ENCODE results near the gene NALCN. TPM values are rescaled to one million over a fixed set of nuclear protein-coding genes. Genes with fewer than 3 reads are reported as not detected.

The NALCN gene
- total and polyA plus RNA-seq, 2 of the 8 experiments (the other 6 are each of a cell fraction or from before 2014, with no cell fraction given) = 0.26 to 0.54 TPM

DNA sequence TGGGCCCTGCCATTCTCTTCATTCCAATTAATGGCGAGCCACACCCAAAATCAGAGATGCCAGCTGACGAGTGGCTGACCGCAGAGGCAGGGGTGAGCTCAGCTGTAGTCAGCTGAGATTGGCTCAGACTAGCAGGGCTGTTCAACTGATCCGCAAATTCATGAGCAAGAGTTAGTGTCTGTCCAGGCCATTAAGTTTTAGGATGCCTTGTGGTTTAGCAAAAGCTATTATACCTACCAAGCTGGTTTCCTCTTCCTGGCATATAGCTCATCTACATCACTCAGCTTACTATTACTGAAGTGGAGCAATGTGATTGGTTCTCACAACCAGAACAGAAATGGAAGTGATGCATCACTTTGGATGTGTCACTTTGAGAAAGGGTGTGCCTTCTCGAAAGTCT is 148.7 kb downstream of the NALCN start:
- Histone ChIP-seq H3K9ac (replicated peaks in 1 of 4; ENCODE audit: extremely low read depth in 1 of 4, low read depth in 3 of 4, low read length in 3 of 4) (no peak overlapping the region), H3K56ac (replicated peaks; ENCODE audit: insufficient read length, low read depth, low read length) (no peak overlapping the region), H3K18ac (ENCODE audit: extremely low read depth, low read length) (no peak overlapping the region), H4K8ac (ENCODE audit: extremely low read depth, insufficient read depth, low read length) (no peak overlapping the region), H2AK5ac (ENCODE audit: low read depth, low read length) (no peak overlapping the region), H3K23ac (ENCODE audit: insufficient read length) (no peak overlapping the region), H2BK15ac (ENCODE audit: low read length) (no peak overlapping the region), H3K14ac (ENCODE audit: insufficient read length) (no peak overlapping the region), H4K91ac (replicated peaks; ENCODE audit: insufficient read length, low read length) (no peak overlapping the region), H4K20me1 (replicated peaks in 1 of 2; ENCODE audit: control insufficient read depth in 1 of 2, insufficient read depth in 2 of 2, low read length in 2 of 2) (peaks cover 0 to 7% of the 10 kb centered on the region in 2 experiments), H3K4me1 (replicated peaks in 1 of 4; ENCODE audit: control insufficient read depth in 3 of 4, insufficient read depth in 4 of 4, low read length in 3 of 4) (no peaks in the 10 kb centered on the region), H4K5ac (ENCODE audit: insufficient read length, low read depth, low read length) (no peak overlapping the region), H3K4me3 (ENCODE audit: extremely low read depth in 1 of 4, insufficient read depth in 2 of 4, low read depth in 3 of 4, low read length in 4 of 4) (no peak overlapping the region), H2BK5ac (ENCODE audit: low read depth, low read length) (no peak overlapping the region), H3K4me2 (ENCODE audit: insufficient read depth in 1 of 2, low read depth in 2 of 2, low read length in 2 of 2) (no peak overlapping the region), H2BK120ac (replicated peaks; ENCODE audit: low read depth, low read length) (no peak overlapping the region), H3K79me2 (ENCODE audit: control insufficient read depth in 1 of 2, insufficient read depth in 2 of 2, low read length in 2 of 2) (no peaks in the 10 kb centered on the region), H2BK12ac (ENCODE audit: low read depth, low read length) (no peak overlapping the region), H2AFZ (ENCODE audit: low read length) (no peak overlapping the region), H3K27ac (ENCODE audit: low read depth, low read length) (no peak overlapping the region), H3K79me1 (ENCODE audit: low read depth, low read length) (no peaks in the 10 kb centered on the region), H3K9me3 (ENCODE audit: insufficient read depth in 2 of 2, low read depth in 1 of 2, low read length in 1 of 2) (no peaks in the 10 kb centered on the region), H2BK20ac (ENCODE audit: low read length) (no peak overlapping the region), H3K23me2 (ENCODE audit: low read depth, low read length) (peaks cover 5% of the 10 kb centered on the region), H3K27me3 (replicated peaks in 1 of 4; ENCODE audit: control insufficient read depth in 3 of 4, extremely low read depth in 1 of 4, insufficient read depth in 3 of 4, low read length in 3 of 4) (no peaks in the 10 kb centered on the region), H3K4ac (replicated peaks; ENCODE audit: insufficient read length, low read depth, low read length) (no peak overlapping the region), H3K36me3 (ENCODE audit: control insufficient read depth in 2 of 4, insufficient read depth in 4 of 4, low read length in 3 of 4) (no peaks in the 10 kb centered on the region)
- FAIRE-seq (no peak), DNase-seq (ENCODE audit: low read depth in 1 of 2, low spot score in 2 of 2) (no peak)
- ChIA-PET POLR2A (ENCODE audit: partially characterized antibody) (no interaction called here), CTCF (ENCODE audit: partially characterized antibody) (no interaction called here)
- 93% methylated on average over 5 of the region's 5 CpGs; no CpG with 5 or more reads in 1 of the 2 experiments for WGBS, 2 experiments (ENCODE audit: extremely low coverage in 1 of 2, insufficient coverage in 1 of 2, insufficient read length in 1 of 2, insufficient replicate concordance in 2 of 2, low coverage in 1 of 2, low lambda C conversion rate in 2 of 2, missing lambda C conversion rate in 1 of 2)
- TF ChIP-seq CTBP2 (IDR thresholded peaks at IDR 0.05; ENCODE audit: borderline replicate concordance, insufficient read depth, insufficient read length, low read length) = no peak
- TF ChIP-seq POLR2A (IDR thresholded peaks at IDR 0.05; ENCODE audit: control extremely low read depth in 1 of 2, low read depth in 2 of 2, low read length in 2 of 2) = no peak
- TF ChIP-seq RXRA (IDR thresholded peaks at IDR 0.05; ENCODE audit: insufficient read depth, low read depth, low read length) = no peak
- no peak for TF ChIP-seq SP1 (IDR thresholded peaks at IDR 0.05; ENCODE audit: low read depth, low read length)
- no peak for TF ChIP-seq BCL11A (IDR thresholded peaks at IDR 0.05; ENCODE audit: low read depth in 2 of 2, low read length in 2 of 2)
- TF ChIP-seq NRF1 (IDR thresholded peaks at IDR 0.05; ENCODE audit: low read depth, low read length) = no peak
- no peak for TF ChIP-seq CHD1 (IDR thresholded peaks at IDR 0.05; ENCODE audit: low read depth, low read length)
- TF ChIP-seq TAF7 (optimal IDR thresholded peaks at IDR 0.05; ENCODE audit: borderline replicate concordance, low read depth, low read length) = no peak
- TF ChIP-seq MAX (IDR thresholded peaks at IDR 0.05) = no peak
- TF ChIP-seq RNF2 (IDR thresholded peaks at IDR 0.05; ENCODE audit: borderline replicate concordance, low read depth, low read length, missing control alignments, poor library complexity, severe bottlenecking) = no peak
- TF ChIP-seq CBX8 (IDR thresholded peaks at IDR 0.05; ENCODE audit: borderline replicate concordance, low read depth, low read length) = no peak
- no peak for TF ChIP-seq CEBPB (IDR thresholded peaks at IDR 0.05; ENCODE audit: low read depth, low read length)
- no peak for TF ChIP-seq FOSL1 (IDR thresholded peaks at IDR 0.05; ENCODE audit: insufficient read depth, low read depth, low read length)
- TF ChIP-seq CHD2 (IDR thresholded peaks at IDR 0.05; ENCODE audit: low read length) = no peak
- TF ChIP-seq TAF1 (IDR thresholded peaks at IDR 0.05; ENCODE audit: low read depth, low read length) = no peak
- TF ChIP-seq PHF8 (conservative IDR thresholded peaks at IDR 0.05; ENCODE audit: low read depth, low read length) = no peak

All from H1 (cell line).